Mammary epithelial cell (primary cell): ENCODE measurements around the gene ZCWPW2.

Experiments
- CTCF ChIP-seq, 2 donors: IDR thresholded peaks in 1 of 2; conservative IDR thresholded peaks in 1 of 2; 2 replicates each; pipeline ENCODE4 v1.5.1; 2011 to 2012; ENCODE audit warnings: inconsistent platforms in 2 of 2, low read length in 2 of 2, mild to moderate bottlenecking in 2 of 2, control low read depth in 1 of 2, low read depth in 1 of 2; ENCODE audit not compliant: insufficient read depth in 1 of 2; ENCODE audit errors: extremely low read depth in 1 of 2
- EZH2 ChIP-seq: IDR thresholded peaks from 2 replicates; pipeline ENCODE4 v1.6.1; 2012; ENCODE audit warnings: low read length, inconsistent platforms, borderline replicate concordance

GRCh38 chr3:28322464-28322863 lies 26.1 kb upstream of the ZCWPW2 start:
- TF ChIP-seq CTCF (conservative IDR thresholded peaks at IDR 0.05 in 1 of 2, IDR thresholded peaks at IDR 0.05 in 1 of 2; ENCODE audit: extremely low read depth in 1 of 2, insufficient read depth in 1 of 2, low read depth in 1 of 2, low read length in 2 of 2) (no peak), EZH2 (no peak)
